Stimulated activated CD4-positive, alpha-beta T cell treated with anti-CD3 and anti-CD28 coated beads, Interleukin-1b, Interleukin-23, amount 100 ng/mL, for 1 hour (primary cell): ENCODE measurements around the gene REXO2.

Experiments
- DNase-seq, 2 donors: peaks; one replicate each; pipeline ENCODE4 v3.0.0-alpha.2; 2020; ENCODE audit warnings: low read depth in 2 of 2

REXO2 gene

GRCh38 chr11:114440971-114441763 is 1.9 kb downstream of the REXO2 start:
- no peak for DNase-seq

- no peak for DNase-seq
Observed at GRCh38 chr11:114441921-114442320, 2.7 kb downstream of the REXO2 start.

- no peak for DNase-seq
Observed at GRCh38 chr11:114442536-114442935, 3.3 kb downstream of the REXO2 start.

GRCh38 chr11:114447444-114447843 is 8.2 kb downstream of the REXO2 start:
- no peak for DNase-seq

GRCh38 chr11:114447892-114448291 is 8.6 kb downstream of the REXO2 start:
- no peak for DNase-seq

GRCh38 chr11:114448749-114449482 is 9.6 kb downstream of the REXO2 start:
- DNase-seq, result no peak

- DNase-seq, result no peak
Observed at GRCh38 chr11:114449845-114450244, 10.6 kb downstream of the REXO2 start.

GRCh38 chr11:114452399-114452798 is 13.1 kb downstream of the REXO2 start:
- no peak for DNase-seq

GRCh38 chr11:114463999-114464398 is 24.7 kb downstream of the REXO2 start:
- no peak for DNase-seq

GRCh38 chr11:114466742-114467141 is 27.5 kb downstream of the REXO2 start:
- no peak for DNase-seq

- no peak for DNase-seq
Observed at GRCh38 chr11:114472661-114473060, 33.4 kb downstream of the REXO2 start.

GRCh38 chr11:114478001-114478410 is 38.7 kb downstream of the REXO2 start:
- no peak for DNase-seq

- no peak for DNase-seq
Observed at GRCh38 chr11:114478768-114479167, 39.5 kb downstream of the REXO2 start.

- DNase-seq, result no peak
Observed at GRCh38 chr11:114479331-114479730, 40.1 kb downstream of the REXO2 start.

- DNase-seq, result no peak
Observed at GRCh38 chr11:114482114-114482513, 42.8 kb downstream of the REXO2 start.

GRCh38 chr11:114483929-114484328 is 44.7 kb downstream of the REXO2 start:
- DNase-seq, result no peak

GRCh38 chr11:114496915-114497314 is 57.6 kb downstream of the REXO2 start:
- DNase-seq, result no peak

GRCh38 chr11:114499756-114500155 is 60.5 kb downstream of the REXO2 start:
- no peak for DNase-seq
